ENCODE data around the gene ANGPTL7. TPM values are rescaled to one million over a fixed set of nuclear protein-coding genes. Genes with fewer than 3 reads are reported as not detected.
"Not testable (repeated sequence)": the region's sequence is repeated elsewhere in the genome, so short reads cannot be mapped to it uniquely, and the experiment has no call there.

ANGPTL7 gene
- total and polyA plus RNA-seq, 4 donors: 0.30 to 6.1 (median 3.2) TPM

GRCh38 chr1:11166744-11167143 is 22.4 kb upstream of the ANGPTL7 start:
- not testable (repeated sequence) for H3K4me1 ChIP-seq (ENCODE audit: control insufficient read depth, insufficient read depth, low read length); H3K9me3 ChIP-seq (ENCODE audit: control insufficient read depth, insufficient read depth, low read length); H3K4me3 ChIP-seq (ENCODE audit: low read depth, low read length); DNase-seq (ENCODE audit: low read depth in 4 of 6, low spot score in 6 of 6); H3K27ac ChIP-seq (ENCODE audit: low read depth, low read length); H3K36me3 ChIP-seq (ENCODE audit: control insufficient read depth, insufficient read depth, low read length); H3K27me3 ChIP-seq (ENCODE audit: control insufficient read depth, insufficient read depth, low read length)
- no CpG with 5 or more reads among the region's 5 CpGs for WGBS (ENCODE audit: insufficient coverage)

GRCh38 chr1:11168731-11169130 is 20.4 kb upstream of the ANGPTL7 start:
- H3K4me1 ChIP-seq (ENCODE audit: control insufficient read depth, insufficient read depth, low read length): no peaks in the 10 kb centered on the region
- DNase-seq (ENCODE audit: low read depth in 4 of 6, low spot score in 6 of 6): no peak
- peaks cover 7% of the 10 kb centered on the region for H3K36me3 ChIP-seq (ENCODE audit: control insufficient read depth, insufficient read depth, low read length)
- no peaks in the 10 kb centered on the region for H3K27me3 ChIP-seq (ENCODE audit: control insufficient read depth, insufficient read depth, low read length)
- WGBS (ENCODE audit: insufficient coverage): no CpG with 5 or more reads among the region's 1 CpG
- no peak overlapping the region for H3K27ac ChIP-seq (ENCODE audit: low read depth, low read length)
- no peak overlapping the region for H3K4me3 ChIP-seq (ENCODE audit: low read depth, low read length)
- H3K9me3 ChIP-seq (ENCODE audit: control insufficient read depth, insufficient read depth, low read length): no peaks in the 10 kb centered on the region

GRCh38 chr1:11169202-11169601 is 20.0 kb upstream of the ANGPTL7 start:
- DNase-seq (ENCODE audit: low read depth in 4 of 6, low spot score in 6 of 6): no peak
- H3K27ac ChIP-seq (ENCODE audit: low read depth, low read length): no peak overlapping the region
- H3K36me3 ChIP-seq (ENCODE audit: control insufficient read depth, insufficient read depth, low read length): peaks cover 7% of the 10 kb centered on the region
- H3K27me3 ChIP-seq (ENCODE audit: control insufficient read depth, insufficient read depth, low read length): no peaks in the 10 kb centered on the region
- H3K9me3 ChIP-seq (ENCODE audit: control insufficient read depth, insufficient read depth, low read length): no peaks in the 10 kb centered on the region
- H3K4me1 ChIP-seq (ENCODE audit: control insufficient read depth, insufficient read depth, low read length): no peaks in the 10 kb centered on the region
- H3K4me3 ChIP-seq (ENCODE audit: low read depth, low read length): no peak overlapping the region
- no CpG with 5 or more reads among the region's 3 CpGs for WGBS (ENCODE audit: insufficient coverage)

- 93% methylated on average over 2 of the region's 2 CpGs for WGBS (ENCODE audit: insufficient coverage)
- H3K27ac ChIP-seq (ENCODE audit: low read depth, low read length): no peak overlapping the region
- no peaks in the 10 kb centered on the region for H3K9me3 ChIP-seq (ENCODE audit: control insufficient read depth, insufficient read depth, low read length)
- H3K27me3 ChIP-seq (ENCODE audit: control insufficient read depth, insufficient read depth, low read length): no peaks in the 10 kb centered on the region
- no peak for DNase-seq (ENCODE audit: low read depth in 4 of 6, low spot score in 6 of 6)
- H3K4me3 ChIP-seq (ENCODE audit: low read depth, low read length): no peak overlapping the region
- no peaks in the 10 kb centered on the region for H3K4me1 ChIP-seq (ENCODE audit: control insufficient read depth, insufficient read depth, low read length)
- peaks cover 7% of the 10 kb centered on the region for H3K36me3 ChIP-seq (ENCODE audit: control insufficient read depth, insufficient read depth, low read length)
These were observed 19.1 kb upstream of the ANGPTL7 start for GRCh38 chr1:11170102-11170501.

- peak in 3 of 6 donors; percentile 48 to 94 (median 68) for DNase-seq (ENCODE audit: low read depth in 4 of 6, low spot score in 6 of 6)
- peaks cover 15% of the 10 kb centered on the region for H3K36me3 ChIP-seq (ENCODE audit: control insufficient read depth, insufficient read depth, low read length)
- WGBS (ENCODE audit: insufficient coverage): 29% methylated on average over 2 of the region's 7 CpGs
- H3K4me3 ChIP-seq (ENCODE audit: low read depth, low read length): no peak overlapping the region
- H3K27ac ChIP-seq (ENCODE audit: low read depth, low read length): peak overlapping the region; percentile 70
- H3K4me1 ChIP-seq (ENCODE audit: control insufficient read depth, insufficient read depth, low read length): peaks cover 17% of the 10 kb centered on the region
- H3K9me3 ChIP-seq (ENCODE audit: control insufficient read depth, insufficient read depth, low read length): no peaks in the 10 kb centered on the region
- H3K27me3 ChIP-seq (ENCODE audit: control insufficient read depth, insufficient read depth, low read length): no peaks in the 10 kb centered on the region
These were observed 14.8 kb upstream of the ANGPTL7 start for GRCh38 chr1:11174261-11174942.

GRCh38 chr1:11175461-11175860 is 13.7 kb upstream of the ANGPTL7 start:
- Histone ChIP-seq H3K27me3 (ENCODE audit: control insufficient read depth, insufficient read depth, low read length) (no peaks in the 10 kb centered on the region), H3K4me3 (ENCODE audit: low read depth, low read length) (no peak overlapping the region), H3K9me3 (ENCODE audit: control insufficient read depth, insufficient read depth, low read length) (no peaks in the 10 kb centered on the region), H3K27ac (ENCODE audit: low read depth, low read length) (no peak overlapping the region), H3K4me1 (ENCODE audit: control insufficient read depth, insufficient read depth, low read length) (peaks cover 22% of the 10 kb centered on the region), H3K36me3 (ENCODE audit: control insufficient read depth, insufficient read depth, low read length) (peaks cover 15% of the 10 kb centered on the region)
- 78% methylated on average over 6 of the region's 10 CpGs for WGBS (ENCODE audit: insufficient coverage)
- peak in 1 of 6 donors; percentile 39 for DNase-seq (ENCODE audit: low read depth in 4 of 6, low spot score in 6 of 6)

- no peak overlapping the region for H3K27ac ChIP-seq (ENCODE audit: low read depth, low read length)
These were observed 13.0 kb upstream of the ANGPTL7 start for GRCh38 chr1:11176081-11176706.

GRCh38 chr1:11178021-11179015 is 10.8 kb upstream of the ANGPTL7 start:
- 29% methylated on average over 6 of the region's 7 CpGs for WGBS (ENCODE audit: insufficient coverage)
- peaks cover 13% of the 10 kb centered on the region for H3K36me3 ChIP-seq (ENCODE audit: control insufficient read depth, insufficient read depth, low read length)

More at GRCh38 chr1:11176081-11176706, 13.0 kb upstream of the ANGPTL7 start:
- H3K9me3 ChIP-seq (ENCODE audit: control insufficient read depth, insufficient read depth, low read length): no peaks in the 10 kb centered on the region
- WGBS (ENCODE audit: insufficient coverage): 88% methylated on average over 11 of the region's 11 CpGs
- DNase-seq (ENCODE audit: low read depth in 4 of 6, low spot score in 6 of 6): no peak
- H3K4me3 ChIP-seq (ENCODE audit: low read depth, low read length): no peak overlapping the region
- H3K27me3 ChIP-seq (ENCODE audit: control insufficient read depth, insufficient read depth, low read length): no peaks in the 10 kb centered on the region
- H3K36me3 ChIP-seq (ENCODE audit: control insufficient read depth, insufficient read depth, low read length): peaks cover 15% of the 10 kb centered on the region
- H3K4me1 ChIP-seq (ENCODE audit: control insufficient read depth, insufficient read depth, low read length): peaks cover 22% of the 10 kb centered on the region

GRCh38 chr1:11179125-11179524 is 10.0 kb upstream of the ANGPTL7 start:
- no peaks in the 10 kb centered on the region for H3K27me3 ChIP-seq (ENCODE audit: control insufficient read depth, insufficient read depth, low read length)
- H3K9me3 ChIP-seq (ENCODE audit: control insufficient read depth, insufficient read depth, low read length): no peaks in the 10 kb centered on the region
- H3K4me3 ChIP-seq (ENCODE audit: low read depth, low read length): no peak overlapping the region
- H3K36me3 ChIP-seq (ENCODE audit: control insufficient read depth, insufficient read depth, low read length): peaks cover 13% of the 10 kb centered on the region
- DNase-seq (ENCODE audit: low read depth in 4 of 6, low spot score in 6 of 6): no peak
- peaks cover 22% of the 10 kb centered on the region for H3K4me1 ChIP-seq (ENCODE audit: control insufficient read depth, insufficient read depth, low read length)
- peak overlapping the region; percentile 26 for H3K27ac ChIP-seq (ENCODE audit: low read depth, low read length)

More at GRCh38 chr1:11178021-11179015, 10.8 kb upstream of the ANGPTL7 start:
- Histone ChIP-seq H3K9me3 (ENCODE audit: control insufficient read depth, insufficient read depth, low read length) (no peaks in the 10 kb centered on the region), H3K27ac (ENCODE audit: low read depth, low read length) (no peak overlapping the region), H3K4me1 (ENCODE audit: control insufficient read depth, insufficient read depth, low read length) (peaks cover 22% of the 10 kb centered on the region), H3K27me3 (ENCODE audit: control insufficient read depth, insufficient read depth, low read length) (no peaks in the 10 kb centered on the region), H3K4me3 (ENCODE audit: low read depth, low read length) (no peak overlapping the region)
- peak in 2 of 6 donors; percentile 79 to 90 for DNase-seq (ENCODE audit: low read depth in 4 of 6, low spot score in 6 of 6)

Data from spinal cord (tissue), 10 donors.